HG03039 (cell line): ENCODE results near the gene EFCAB8.

Experiments
- ATAC-seq: cut with Tn5 transposase; IDR thresholded peaks from one replicate; pipeline ENCODE4 v1.9.1; 2021; ENCODE audit warnings: mild to moderate bottlenecking, moderate library complexity; ENCODE audit not compliant: unreplicated experiment

The EFCAB8 gene

DNA sequence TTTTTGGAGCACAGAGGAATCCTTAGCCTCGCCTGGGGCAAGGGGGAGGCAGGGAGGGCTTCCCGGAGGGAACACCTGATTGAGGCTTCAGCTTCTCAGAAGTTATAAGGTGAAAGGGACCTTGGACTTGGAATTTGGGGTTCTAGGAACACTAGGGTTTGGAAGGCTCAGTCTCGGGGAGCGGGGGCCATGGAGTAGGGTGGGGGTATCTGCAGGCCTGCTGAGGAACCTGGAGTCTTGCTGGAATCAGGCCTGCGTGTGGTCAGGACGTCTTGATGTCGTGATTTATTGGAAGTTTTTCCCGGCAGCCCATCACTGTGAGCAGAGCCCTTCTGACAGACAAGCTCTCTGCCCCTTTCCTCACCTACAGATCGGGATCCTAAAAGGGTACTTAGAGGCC, 50.7 kb downstream of the EFCAB8 start:
- no peak for ATAC-seq

DNA sequence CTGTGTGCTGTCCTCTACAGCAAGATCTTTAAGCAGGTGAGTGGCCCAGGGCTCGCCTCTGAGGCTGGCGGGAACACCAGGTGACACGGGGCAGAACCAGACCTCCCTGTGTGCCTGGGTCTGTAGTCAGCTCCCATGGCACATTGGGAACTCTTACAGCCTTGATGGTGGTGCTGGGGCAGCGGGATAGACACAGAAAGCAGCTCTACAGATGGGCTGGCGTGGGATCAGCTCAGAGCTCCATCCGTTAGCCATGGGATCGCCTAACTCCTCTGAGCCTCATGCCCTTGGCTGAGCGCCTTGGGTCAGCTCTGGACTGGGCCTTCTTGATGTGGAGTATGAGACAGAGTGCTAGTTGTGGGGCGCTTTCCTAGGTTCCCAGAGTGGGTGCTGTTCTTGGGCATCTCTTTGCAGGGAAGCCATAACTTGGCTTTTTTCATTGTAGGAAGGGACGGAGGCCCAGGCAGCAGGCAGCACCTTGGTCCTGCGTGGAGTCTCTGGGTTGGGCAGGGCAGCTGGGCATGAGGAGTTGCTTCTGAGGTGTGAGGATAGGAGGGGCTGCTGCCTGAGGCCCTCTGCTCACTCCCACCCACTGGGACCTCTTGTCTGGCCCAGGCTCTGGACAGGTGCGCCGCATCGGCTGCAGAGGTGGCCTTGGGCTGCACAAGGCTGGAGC, 51.3 kb downstream of the EFCAB8 start:
- ATAC-seq: no peak

DNA sequence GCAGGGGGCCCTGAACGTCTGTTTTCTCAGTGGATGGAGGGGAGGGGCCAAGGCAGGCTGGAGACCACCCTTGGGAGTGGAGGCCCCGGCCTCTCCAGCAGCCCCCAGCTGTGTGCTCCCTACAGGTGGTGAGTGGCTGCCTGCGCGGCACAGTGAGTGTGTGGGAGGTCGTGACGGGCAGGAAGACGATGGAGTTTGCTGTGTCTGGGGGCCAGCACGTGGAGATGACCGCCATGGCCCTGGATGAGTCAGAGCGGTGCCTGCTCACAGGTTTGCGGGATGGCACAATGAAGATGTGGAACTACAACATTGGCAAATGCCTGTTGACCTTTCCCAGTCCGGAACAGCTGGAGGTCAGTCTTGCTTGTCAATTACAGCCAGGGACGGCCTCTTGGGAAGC, 52.6 kb downstream of the EFCAB8 start:
- ATAC-seq: no peak

DNA sequence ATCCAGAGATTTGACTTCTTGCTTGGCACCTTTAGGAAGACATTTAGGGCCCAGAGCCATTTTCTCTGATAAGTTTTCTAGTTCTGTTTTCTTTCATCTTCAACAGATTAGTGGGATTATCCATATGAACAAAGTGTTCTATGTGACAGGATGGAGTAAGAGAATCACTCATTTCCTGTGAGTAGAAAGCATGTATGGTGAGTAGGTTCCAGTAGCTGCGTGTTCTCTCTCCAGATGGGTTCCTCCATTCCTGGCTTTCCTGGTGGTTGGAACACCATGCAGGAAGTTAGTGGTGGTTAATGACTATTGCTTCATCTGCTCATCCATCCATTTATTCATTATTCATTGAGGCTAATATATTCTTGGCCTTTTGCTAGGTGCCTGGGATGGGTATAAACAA, 54.0 kb downstream of the EFCAB8 start:
- ATAC-seq: no peak

DNA sequence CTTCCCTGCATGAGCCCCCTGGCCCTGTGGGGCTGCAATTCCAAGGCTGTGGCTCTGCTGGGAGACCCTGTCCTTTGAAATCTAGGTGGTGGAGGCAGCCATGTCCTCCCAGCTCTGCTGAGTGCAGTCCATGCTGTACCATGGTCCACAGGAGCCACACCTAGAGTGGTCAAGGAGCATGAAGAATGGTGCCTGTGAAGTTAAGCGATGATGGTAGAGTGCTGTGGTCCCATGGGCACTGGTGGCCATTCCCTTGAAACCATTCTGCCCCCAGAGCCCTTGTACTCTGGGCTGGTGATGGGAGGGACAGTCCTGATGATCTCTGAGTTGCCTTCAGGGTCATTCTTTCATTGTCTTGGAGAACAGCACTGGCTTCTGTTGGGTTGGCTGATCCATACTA, 55.3 kb downstream of the EFCAB8 start:
- ATAC-seq: no peak

DNA sequence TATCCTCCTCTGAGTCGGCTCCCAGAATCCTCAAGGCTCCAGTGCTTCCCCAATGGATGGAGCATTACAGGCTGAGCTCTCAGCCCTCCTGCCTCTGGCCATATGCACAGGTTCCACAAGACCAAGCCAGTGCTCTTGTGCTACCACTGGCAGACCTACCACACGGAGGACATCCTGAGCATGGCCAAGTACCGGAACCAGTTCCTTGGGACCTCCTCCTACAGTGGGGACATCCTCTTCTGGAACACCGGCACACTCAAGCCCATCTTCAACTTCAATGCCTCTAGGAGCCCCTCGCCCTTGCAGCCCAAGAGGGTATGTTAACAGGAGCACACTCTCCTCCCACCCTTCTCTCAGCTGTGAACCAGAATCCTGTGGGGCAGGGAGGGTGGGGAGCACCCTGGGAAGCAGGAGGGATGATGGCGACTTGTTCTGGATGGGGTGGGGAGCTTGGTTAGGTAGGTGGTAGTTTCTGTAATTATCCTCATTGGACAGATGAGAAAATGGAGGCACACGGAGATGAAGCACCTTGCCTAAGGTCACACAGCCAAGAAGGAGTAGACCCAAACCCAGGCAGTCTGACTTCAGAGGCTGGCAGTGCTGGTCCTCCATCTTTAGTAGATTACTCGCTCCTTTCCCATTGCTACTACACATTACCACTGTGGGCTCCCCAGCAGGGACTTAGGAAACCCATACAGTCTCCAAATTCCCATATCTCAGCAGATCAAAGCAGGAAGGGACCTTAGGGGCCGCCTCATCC, 58.6 kb downstream of the EFCAB8 start:
- ATAC-seq: no peak

DNA sequence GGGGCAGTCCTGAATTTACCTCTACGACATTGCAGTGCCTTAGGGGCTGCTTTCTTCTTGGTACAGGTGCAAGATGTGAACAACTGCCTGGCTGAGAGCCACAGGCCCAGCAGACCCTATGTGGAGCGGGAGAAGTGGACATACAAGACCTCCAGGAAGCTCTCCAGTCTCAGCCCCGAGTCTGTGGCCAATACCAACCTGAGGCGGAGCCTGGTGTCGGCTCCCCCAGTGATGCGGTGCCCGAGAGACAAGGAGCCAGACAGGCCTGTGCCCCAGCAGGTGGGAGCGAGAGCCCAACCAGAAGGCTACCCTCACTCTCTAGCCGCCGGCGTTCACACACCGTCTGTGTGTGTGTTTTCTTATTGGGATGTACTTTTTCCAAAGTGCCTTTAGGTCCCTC, 59.6 kb downstream of the EFCAB8 start:
- ATAC-seq: no peak

DNA sequence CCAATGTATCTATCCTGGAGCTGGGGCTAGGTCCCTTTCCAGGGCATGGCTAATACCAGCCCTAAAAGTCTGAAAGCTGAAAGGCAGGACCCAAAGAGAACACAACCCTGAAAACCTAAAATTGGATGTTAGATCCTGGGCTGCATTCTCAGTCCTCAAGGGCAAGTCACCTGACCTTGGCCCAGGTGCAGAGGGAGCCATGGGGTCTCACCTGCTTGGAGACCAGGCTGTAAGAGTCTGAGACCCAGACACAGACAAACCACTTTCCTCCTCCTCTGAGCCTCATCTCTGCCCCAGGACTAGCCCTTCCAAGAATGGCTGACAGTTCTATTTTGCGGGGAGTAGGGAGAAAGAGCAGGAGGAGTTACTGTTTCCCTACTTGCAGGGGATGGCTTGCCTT, 60.0 kb downstream of the EFCAB8 start:
- no peak for ATAC-seq

DNA sequence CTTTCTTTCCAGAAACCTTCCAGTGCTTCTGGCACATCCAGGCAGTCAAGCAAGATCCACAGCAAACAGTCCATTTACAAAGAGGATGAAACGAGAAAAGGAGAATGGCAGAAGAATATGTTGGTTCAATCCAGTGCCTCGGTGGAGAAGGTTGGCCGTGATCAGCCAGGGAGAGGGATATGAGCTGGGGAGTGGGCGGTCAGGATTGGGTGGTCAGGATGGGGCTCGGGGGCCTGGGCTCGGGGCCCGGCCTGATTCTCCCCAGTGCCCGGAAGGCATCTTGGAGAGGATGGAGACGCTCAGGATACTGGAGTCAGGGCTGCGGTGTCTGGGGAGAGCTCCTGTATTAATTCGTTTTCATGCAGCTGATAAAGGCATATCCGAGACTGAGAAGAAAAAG, 61.3 kb downstream of the EFCAB8 start:
- no peak for ATAC-seq

DNA sequence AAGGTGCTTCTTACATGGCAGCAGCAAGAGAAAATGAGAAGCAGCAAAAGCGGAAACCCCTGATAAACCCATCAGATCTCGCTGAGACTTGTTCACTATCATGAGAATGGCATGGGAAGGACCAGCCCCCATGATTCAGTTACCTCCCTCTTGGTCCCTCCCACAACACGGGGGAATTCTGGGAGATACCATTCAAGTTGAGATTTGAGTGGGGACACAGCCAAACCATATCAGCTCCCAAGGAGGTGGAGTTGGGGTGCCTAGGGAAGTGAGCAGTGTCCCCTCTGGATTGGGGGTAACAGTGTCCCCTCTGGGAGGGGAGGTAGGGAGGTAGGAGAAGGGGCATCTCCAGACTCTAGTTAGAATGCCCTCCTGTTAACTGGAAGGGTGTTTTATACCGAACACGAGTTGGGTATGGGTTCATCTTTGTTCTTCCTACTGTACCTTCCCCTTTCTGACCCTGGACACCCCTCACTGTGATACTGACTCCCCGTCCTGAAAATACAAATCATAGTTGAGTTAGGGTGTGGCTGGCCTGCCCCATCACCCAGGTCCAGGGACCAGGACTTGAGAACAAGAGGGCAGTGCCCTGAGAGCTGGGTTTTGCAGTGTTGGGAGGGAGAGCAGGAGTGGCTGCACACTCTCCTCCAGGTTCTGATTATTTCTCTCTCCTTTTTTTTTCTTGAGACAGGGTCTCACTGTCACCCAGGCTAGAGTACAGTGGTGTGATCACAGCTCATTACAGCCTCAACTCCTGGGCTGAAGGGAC, 62.0 kb downstream of the EFCAB8 start:
- no peak for ATAC-seq

DNA sequence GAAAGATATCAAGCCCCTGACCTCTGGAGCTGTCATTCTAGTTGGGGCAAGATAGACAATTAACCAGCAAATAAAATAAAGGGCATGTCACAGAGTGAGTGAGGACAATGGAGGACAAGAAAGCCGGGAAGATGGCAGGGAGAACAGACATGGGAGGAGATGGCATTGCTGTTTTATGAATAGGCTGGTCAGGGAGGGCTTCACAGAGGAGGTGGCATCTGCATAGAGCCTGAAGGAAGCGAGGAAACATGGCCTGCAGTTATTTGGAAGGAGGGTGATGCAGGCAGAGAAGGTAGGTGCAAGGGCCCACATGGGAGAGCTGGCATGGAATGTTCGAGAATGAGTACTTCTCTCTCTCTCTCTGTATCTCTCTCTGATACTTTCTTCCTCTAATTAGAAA, 63.7 kb downstream of the EFCAB8 start:
- no peak for ATAC-seq

DNA sequence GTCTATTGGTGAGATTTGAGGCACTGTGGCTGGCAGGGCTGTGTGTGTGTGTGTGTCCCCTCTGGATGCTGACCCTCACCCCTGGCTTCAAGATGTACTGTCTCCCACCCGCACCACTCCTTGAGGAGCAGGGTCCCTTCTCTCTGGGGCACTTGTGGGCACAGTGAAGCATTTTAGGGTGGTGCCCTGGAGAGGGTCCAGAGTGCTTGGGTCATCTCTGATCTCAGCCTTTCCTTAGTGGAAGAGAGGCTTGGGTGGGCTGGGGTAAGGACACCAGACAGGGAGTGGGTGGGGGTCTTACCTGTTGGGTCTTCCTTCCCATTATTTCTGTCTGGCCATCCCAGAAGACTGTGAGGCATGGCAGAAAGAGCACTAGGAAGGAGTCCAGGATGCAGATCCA, 66.1 kb downstream of the EFCAB8 start:
- no peak for ATAC-seq

DNA sequence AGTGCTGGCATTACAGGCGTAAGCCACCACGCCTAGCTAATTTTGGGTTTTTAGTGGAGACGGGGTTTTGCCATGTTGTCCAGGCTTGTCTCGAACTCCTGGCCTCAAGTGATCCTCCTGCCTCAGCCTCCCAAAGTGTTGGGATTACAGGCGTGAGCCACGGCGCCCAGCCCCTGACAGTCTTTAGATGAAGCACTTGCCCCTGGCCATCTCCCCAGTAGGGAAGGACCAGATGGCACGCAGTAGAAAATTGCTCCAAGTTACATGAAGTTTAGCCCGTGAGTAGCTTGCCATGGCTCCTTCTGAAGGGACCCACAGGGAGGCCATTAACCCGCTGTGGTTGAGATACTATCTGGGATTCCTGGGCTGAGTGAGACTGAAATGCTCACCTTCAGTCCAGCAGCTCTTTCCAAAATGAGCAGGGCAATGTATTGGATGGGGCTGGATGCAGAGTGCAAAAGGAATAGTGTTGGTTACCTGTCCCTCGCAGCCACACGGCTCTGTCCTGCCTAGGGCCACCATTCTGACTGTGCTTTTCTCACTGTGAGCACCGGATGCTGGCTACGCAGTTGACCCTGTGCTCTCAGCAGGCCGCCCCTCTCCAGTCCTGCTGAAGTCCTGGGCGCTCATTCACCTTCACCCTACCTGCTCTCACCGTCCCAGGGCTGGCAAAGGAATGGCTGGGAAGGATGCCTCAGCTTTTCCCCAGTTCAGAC, 66.9 kb downstream of the EFCAB8 start:
- no peak for ATAC-seq

DNA sequence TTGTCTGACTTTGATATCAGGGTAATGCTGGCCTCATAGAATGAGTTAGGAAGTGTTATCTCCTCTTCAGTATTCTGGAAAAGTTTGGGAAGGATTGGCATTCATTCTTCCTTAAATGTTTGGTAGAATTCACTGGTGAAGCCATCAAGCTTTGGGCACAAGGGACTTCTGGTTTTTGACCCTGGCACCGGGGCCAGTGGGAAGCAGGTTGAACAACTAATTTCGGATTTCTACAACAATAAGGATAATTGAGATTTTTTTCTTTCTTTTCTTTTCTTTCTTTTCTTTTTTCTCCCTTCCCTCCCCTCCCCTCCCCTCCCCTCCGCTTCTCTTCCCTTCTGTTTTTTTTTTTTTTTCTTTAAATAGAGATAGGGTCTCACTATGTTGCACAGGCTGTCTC, 70.4 kb downstream of the EFCAB8 start:
- ATAC-seq: no peak

DNA sequence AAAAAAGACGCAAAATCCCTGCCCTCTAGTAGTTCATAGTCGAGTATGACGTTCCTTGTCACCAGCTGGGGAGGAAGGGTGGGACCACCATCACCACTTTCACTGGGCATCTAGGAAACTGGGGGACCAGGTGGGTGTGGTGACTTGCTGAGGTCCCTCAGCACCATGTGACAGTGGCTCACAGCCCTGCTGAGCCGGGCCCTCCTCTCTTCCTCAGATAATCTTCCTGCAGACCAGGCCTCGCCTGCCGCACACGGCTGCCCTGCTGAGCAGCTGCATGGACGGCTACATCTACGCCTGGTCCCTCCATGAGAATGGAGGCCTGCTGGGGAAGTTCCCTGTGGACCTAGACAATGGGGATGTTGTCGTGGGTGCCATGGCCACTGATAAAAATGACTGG, 71.5 kb downstream of the EFCAB8 start:
- no peak for ATAC-seq

DNA sequence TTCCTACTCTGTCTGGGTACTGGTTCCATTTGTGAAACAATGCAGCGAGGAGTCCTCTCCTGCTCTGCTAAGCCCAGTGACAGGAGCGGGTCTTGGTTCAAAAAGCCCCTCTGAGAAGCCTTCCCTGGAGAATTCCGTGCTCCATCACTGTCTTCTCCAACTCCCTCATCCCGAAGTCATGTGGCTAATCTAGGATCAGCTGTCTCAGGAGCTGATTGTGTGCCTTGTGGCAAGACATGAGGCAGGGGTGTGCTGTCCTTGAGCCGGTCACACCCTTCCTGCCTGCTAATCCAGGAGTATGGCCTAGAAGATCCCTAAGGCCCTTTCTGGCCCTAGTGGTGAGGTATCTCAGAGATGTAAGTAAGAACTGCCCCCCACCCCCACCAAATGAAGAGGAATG, 72.0 kb downstream of the EFCAB8 start:
- no peak for ATAC-seq

DNA sequence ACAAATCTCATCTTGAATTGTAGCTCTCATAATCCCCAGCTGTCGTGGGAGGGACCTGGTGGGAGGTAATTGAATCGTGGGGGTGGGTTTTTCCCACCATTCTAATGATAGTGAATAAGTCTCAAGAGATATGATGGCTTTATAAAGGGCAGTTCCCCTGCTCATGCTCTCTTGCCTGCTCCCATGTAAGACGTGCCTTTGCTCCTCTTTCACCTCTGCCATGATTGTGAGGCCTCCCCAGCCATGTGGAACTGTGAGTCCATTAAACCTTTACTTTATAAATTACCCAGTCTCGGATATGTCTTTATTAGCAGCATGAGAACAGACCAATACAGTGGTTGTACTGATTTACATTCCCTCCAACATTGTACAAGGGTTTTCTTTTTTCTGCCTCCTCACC, 75.9 kb downstream of the EFCAB8 start:
- no peak for ATAC-seq

DNA sequence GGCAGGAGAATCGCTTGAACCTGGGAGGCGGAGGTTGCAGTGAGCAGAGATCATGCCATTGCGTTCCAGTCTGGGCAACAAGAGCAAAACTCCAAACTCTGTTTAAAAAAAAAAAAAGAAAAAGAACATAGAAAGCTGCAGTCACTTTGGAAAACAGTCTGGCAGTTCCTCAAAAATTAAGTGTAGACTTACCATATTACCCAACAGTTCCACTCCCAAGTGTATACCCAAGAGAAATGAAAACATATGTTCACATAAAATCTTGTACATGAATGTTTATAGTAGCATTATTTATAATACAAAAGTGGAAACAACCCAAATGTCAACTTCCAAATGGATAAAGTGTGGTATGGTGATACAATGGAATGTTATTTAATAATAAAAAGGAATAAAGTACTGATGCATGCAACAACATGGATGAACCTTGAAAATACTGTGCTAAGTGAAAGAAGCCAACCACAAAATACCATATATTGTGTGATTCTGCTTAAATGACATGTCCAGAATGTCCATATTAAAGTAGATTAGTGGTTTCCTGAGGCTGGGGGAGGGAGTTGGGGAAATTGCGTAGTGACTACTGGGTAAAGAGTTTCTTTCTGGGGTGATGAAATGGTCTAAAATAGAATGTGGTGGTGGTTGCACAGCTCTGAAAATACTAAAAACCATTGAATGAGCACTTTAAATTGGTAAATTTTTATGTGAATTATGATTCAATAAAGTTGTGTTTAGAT, 82.6 kb downstream of the EFCAB8 start:
- ATAC-seq: no peak

DNA sequence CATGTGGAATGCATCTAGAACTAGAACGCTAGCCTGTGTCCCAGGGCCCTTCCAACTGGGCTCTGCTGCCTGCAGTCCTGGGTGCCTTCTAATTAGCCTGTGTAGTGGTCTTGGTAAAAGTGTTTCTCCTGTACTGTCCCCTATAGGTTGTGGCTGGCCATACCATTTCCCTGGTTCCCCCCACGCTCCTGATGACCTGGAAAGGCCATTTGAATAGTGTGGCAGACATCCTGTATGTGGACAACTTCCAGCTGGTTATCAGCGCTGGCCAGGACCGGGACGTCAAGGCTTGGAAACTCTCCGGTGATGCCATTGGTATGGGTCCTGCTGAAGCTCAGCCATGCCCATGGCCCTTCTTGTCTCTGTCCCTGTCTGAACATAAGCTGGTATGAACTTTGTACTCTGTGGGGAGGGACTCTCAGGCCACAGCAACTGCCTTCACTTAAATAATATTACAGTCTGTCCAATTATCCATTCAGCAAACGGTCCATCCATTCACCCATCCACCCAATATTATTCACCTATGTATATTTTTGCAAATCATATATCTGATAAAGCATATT, 84.8 kb downstream of the EFCAB8 start:
- no peak for ATAC-seq

DNA sequence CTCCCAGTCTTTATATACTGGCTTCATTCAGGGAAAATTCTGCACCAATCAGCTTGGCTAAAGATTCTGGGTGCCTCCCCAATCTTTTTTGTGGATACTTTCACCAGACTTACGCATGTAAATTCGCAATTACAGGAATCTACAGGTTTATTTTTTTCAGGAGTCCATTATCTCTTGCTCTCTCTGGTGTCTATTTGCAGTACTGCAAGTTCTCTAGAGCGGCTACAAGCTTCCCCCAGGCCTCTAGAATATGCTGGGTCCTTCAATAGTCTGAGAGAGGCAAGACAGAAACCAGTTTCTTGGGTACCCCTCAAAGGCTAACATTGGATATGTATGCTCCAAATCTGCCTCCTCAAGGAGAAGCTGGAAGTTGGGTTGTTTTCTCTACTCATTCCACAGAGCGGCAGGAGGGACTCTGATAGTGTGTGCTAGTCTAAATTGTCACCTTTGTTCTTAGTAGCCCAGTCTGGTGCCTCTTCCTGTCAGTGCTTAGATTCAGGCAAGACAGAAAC, 87.0 kb downstream of the EFCAB8 start:
- ATAC-seq: no peak
